Limb (tissue), 2 donors: ENCODE data around the gene TRIM2.
"Not testable (repeated sequence)": the region's sequence is repeated elsewhere in the genome, so short reads cannot be mapped to it uniquely, and the experiment has no call there.

Experiments used
- DNase-seq, 2 donors: peaks; one replicate each; pipeline ENCODE4 v3.0.0-alpha.2; 2016; ENCODE audit errors: extremely low spot score in 2 of 2

Gene TRIM2

GRCh38 chr4:153189016-153189801, 15.0 kb upstream of the TRIM2 start:
- peak in 1 of 2 donors; percentile 62 for DNase-seq

- DNase-seq = no peak
Observed at GRCh38 chr4:153191795-153192363, 12.4 kb upstream of the TRIM2 start.

- DNase-seq = no peak
Observed at GRCh38 chr4:153197301-153197700, 6.9 kb upstream of the TRIM2 start.

GRCh38 chr4:153198719-153199118, 5.5 kb upstream of the TRIM2 start:
- DNase-seq = no peak

- not testable (repeated sequence) for DNase-seq
Observed at GRCh38 chr4:153203746-153204145, 497 bp upstream of the TRIM2 start.

- DNase-seq = peak in 1 of 2 donors; percentile 43
Observed at GRCh38 chr4:153204728-153205648, 745 bp downstream of the TRIM2 start.

GRCh38 chr4:153205757-153206156, 1.5 kb downstream of the TRIM2 start:
- no peak for DNase-seq

- no peak for DNase-seq
Observed at GRCh38 chr4:153206534-153206933, 2.3 kb downstream of the TRIM2 start.

- DNase-seq = no peak
Observed at GRCh38 chr4:153207027-153207426, 2.8 kb downstream of the TRIM2 start.

- no peak for DNase-seq
Observed at GRCh38 chr4:153207567-153207966, 3.3 kb downstream of the TRIM2 start.

GRCh38 chr4:153209410-153209809, 5.2 kb downstream of the TRIM2 start:
- DNase-seq = no peak

GRCh38 chr4:153210727-153211126, 6.5 kb downstream of the TRIM2 start:
- DNase-seq = no peak

- DNase-seq = no peak
Observed at GRCh38 chr4:153211986-153212728, 7.9 kb downstream of the TRIM2 start.

- DNase-seq = no peak
Observed at GRCh38 chr4:153212736-153213135, 8.5 kb downstream of the TRIM2 start.

- no peak for DNase-seq
Observed at GRCh38 chr4:153215921-153216320, 11.7 kb downstream of the TRIM2 start.

- no peak for DNase-seq
Observed at GRCh38 chr4:153216546-153216945, 12.3 kb downstream of the TRIM2 start.

- DNase-seq = no peak
Observed at GRCh38 chr4:153217440-153217839, 13.2 kb downstream of the TRIM2 start.

GRCh38 chr4:153218961-153219360, 14.7 kb downstream of the TRIM2 start:
- DNase-seq = no peak

- no peak for DNase-seq
Observed at GRCh38 chr4:153220682-153221395, 16.6 kb downstream of the TRIM2 start.

- DNase-seq = peak; percentile 79
Observed at GRCh38 chr4:153221783-153222706, 17.8 kb downstream of the TRIM2 start.
